ENCODE results near the gene ANKZF1. TPM values are rescaled to one million over a fixed set of nuclear protein-coding genes. Genes with fewer than 3 reads are reported as not detected.
"Not testable (repeated sequence)": the region's sequence is repeated elsewhere in the genome, so short reads cannot be mapped to it uniquely, and the experiment has no call there.

The ANKZF1 gene
- total and polyA plus RNA-seq, 2 of the 8 experiments (the other 6 are each of a cell fraction or from before 2014, with no cell fraction given) = 32.5 to 50.1 TPM

GRCh38 chr2:219258942-219259341 lies 29.3 kb downstream of the ANKZF1 start:
- not testable (repeated sequence) for H4K20me1 ChIP-seq (replicated peaks in 1 of 2; ENCODE audit: control insufficient read depth in 1 of 2, insufficient read depth in 2 of 2, low read length in 2 of 2); H4K5ac ChIP-seq (ENCODE audit: insufficient read length, low read depth, low read length); H3K36me3 ChIP-seq (ENCODE audit: control insufficient read depth in 2 of 4, insufficient read depth in 4 of 4, low read length in 3 of 4); H2AFZ ChIP-seq (ENCODE audit: low read length); H3K4me2 ChIP-seq (ENCODE audit: insufficient read depth in 1 of 2, low read depth in 2 of 2, low read length in 2 of 2); H3K4me3 ChIP-seq (ENCODE audit: extremely low read depth in 1 of 4, insufficient read depth in 2 of 4, low read depth in 3 of 4, low read length in 4 of 4); H3K4me1 ChIP-seq (replicated peaks in 1 of 4; ENCODE audit: control insufficient read depth in 3 of 4, insufficient read depth in 4 of 4, low read length in 3 of 4); H3K14ac ChIP-seq (ENCODE audit: insufficient read length); H3K18ac ChIP-seq (ENCODE audit: extremely low read depth, low read length); H3K4ac ChIP-seq (replicated peaks; ENCODE audit: insufficient read length, low read depth, low read length); H3K79me2 ChIP-seq (ENCODE audit: control insufficient read depth in 1 of 2, insufficient read depth in 2 of 2, low read length in 2 of 2); H2BK5ac ChIP-seq (ENCODE audit: low read depth, low read length); H3K9me3 ChIP-seq (ENCODE audit: insufficient read depth in 2 of 2, low read depth in 1 of 2, low read length in 1 of 2); H3K23me2 ChIP-seq (ENCODE audit: low read depth, low read length); H2BK20ac ChIP-seq (ENCODE audit: low read length); H3K23ac ChIP-seq (ENCODE audit: insufficient read length); H4K8ac ChIP-seq (ENCODE audit: extremely low read depth, insufficient read depth, low read length); H3K27ac ChIP-seq (ENCODE audit: low read depth, low read length); H4K91ac ChIP-seq (replicated peaks; ENCODE audit: insufficient read length, low read length); H3K79me1 ChIP-seq (ENCODE audit: low read depth, low read length); FAIRE-seq; H3K56ac ChIP-seq (replicated peaks; ENCODE audit: insufficient read length, low read depth, low read length); DNase-seq (ENCODE audit: low read depth in 1 of 2, low spot score in 2 of 2); H3K9ac ChIP-seq (replicated peaks in 1 of 4; ENCODE audit: extremely low read depth in 1 of 4, low read depth in 3 of 4, low read length in 3 of 4); H2BK120ac ChIP-seq (replicated peaks; ENCODE audit: low read depth, low read length); H2BK12ac ChIP-seq (ENCODE audit: low read depth, low read length)
- CTCF ChIA-PET (ENCODE audit: partially characterized antibody) = interaction anchor here (0.7 to 6.5 kb wide), 5 partner anchors 16 to 229 kb away, joined by 3 to 37 read pairs (median 3); partner anchors contain the start of genes ANKZF1 and ATG9A
- Histone ChIP-seq H2AK5ac (ENCODE audit: low read depth, low read length) (0 out of 2 replicates have a peak overlapping the region, but pooled peaks have one; percentile 65), H2BK15ac (ENCODE audit: low read length) (0 out of 2 replicates have a peak overlapping the region, but pooled peaks have one; percentile 92), H3K27me3 (replicated peaks in 1 of 4; ENCODE audit: control insufficient read depth in 3 of 4, extremely low read depth in 1 of 4, insufficient read depth in 3 of 4, low read length in 3 of 4) (peaks cover 16 to 30% (median 24%) of the 10 kb centered on the region in 4 experiments)
- POLR2A ChIA-PET (ENCODE audit: partially characterized antibody) = interaction anchor here (1.0 to 2.1 kb wide), 4 partner anchors 10 to 28 kb away, joined by 3 to 9 read pairs (median 4); partner anchors contain the start of genes DNAJB2, GLB1L and STK16
- 87% methylated on average over 10 of the region's 10 CpGs; no CpG with 5 or more reads in 1 of the 2 experiments for WGBS, 2 experiments (ENCODE audit: extremely low coverage in 1 of 2, insufficient coverage in 1 of 2, insufficient read length in 1 of 2, insufficient replicate concordance in 2 of 2, low coverage in 1 of 2, low lambda C conversion rate in 2 of 2, missing lambda C conversion rate in 1 of 2)
